Mucosa of descending colon (tissue), 3 donors: Measurements from ENCODE around the gene CDK5R1. TPM values are rescaled to one million over a fixed set of nuclear protein-coding genes. Genes with fewer than 3 reads are reported as not detected.

Experiments
- ATAC-seq: fragments of 200-7000 bp; cut with Tn5 transposase; one replicate; pipeline ENCODE4 v1.9.1; 2020; ENCODE audit warnings: mild to moderate bottlenecking, moderate library complexity
- DNase-seq, 3 donors: peaks; one replicate each; pipeline ENCODE4 v3.0.0-alpha.2; 2020
- H3K36me3 ChIP-seq: fragments of 200-600 bp; one replicate; pipeline ENCODE4 v1.8.0; 2021; ENCODE audit warnings: low read depth, mild to moderate bottlenecking
- H3K4me1 ChIP-seq: fragments of 200-600 bp; one replicate; pipeline ENCODE4 v1.8.0; 2021; ENCODE audit warnings: low read depth, mild to moderate bottlenecking
- H3K4me3 ChIP-seq: fragments of 200-600 bp; one replicate; pipeline ENCODE4 v1.8.0; 2021; ENCODE audit warnings: mild to moderate bottlenecking
- H3K9me3 ChIP-seq: fragments of 200-600 bp; one replicate; pipeline ENCODE4 v1.8.0; 2021; ENCODE audit warnings: mild to moderate bottlenecking
- CTCF ChIP-seq: fragments of 200-600 bp; IDR thresholded peaks from one replicate; pipeline ENCODE4 v1.8.0; 2022; ENCODE audit warnings: antibody characterized with exemption, mild to moderate bottlenecking
- intact Hi-C, 2 donors: fragments of 100-400 bp; cut with DNase I in 1 of 2; cut with micrococcal nuclease in 1 of 2; formaldehyde crosslinking; loops; one replicate each; pipeline versions ENCODE4 v1.11.0 to v1.11.1; 2022; cut with DNase I, micrococcal nuclease
- total RNA-seq, 3 donors: library from RNA; stranded (reverse); fragmentation: NEBNext Ultra II Directional in 2 of 3; extraction: Animal tissue kit (Norgen Biotek cat#: 25700) in 2 of 3; gene quantifications; one replicate each; pipeline versions ENCODE4 v1.2.1 to v1.2.4, GENCODE V29; 2021 to 2023
- donor health status: DM: no; HTN: no; CAD: no; lungs with moderate emphysema.
- donor health status: DM: no; HTN: no; CAD: no.
- donor health status: DM: no; HTN: yes; CAD: no.

The CDK5R1 gene
- total RNA-seq, 3 donors from 2014 or later: 0.72 to 2.1 (median 1.3) TPM

DNA sequence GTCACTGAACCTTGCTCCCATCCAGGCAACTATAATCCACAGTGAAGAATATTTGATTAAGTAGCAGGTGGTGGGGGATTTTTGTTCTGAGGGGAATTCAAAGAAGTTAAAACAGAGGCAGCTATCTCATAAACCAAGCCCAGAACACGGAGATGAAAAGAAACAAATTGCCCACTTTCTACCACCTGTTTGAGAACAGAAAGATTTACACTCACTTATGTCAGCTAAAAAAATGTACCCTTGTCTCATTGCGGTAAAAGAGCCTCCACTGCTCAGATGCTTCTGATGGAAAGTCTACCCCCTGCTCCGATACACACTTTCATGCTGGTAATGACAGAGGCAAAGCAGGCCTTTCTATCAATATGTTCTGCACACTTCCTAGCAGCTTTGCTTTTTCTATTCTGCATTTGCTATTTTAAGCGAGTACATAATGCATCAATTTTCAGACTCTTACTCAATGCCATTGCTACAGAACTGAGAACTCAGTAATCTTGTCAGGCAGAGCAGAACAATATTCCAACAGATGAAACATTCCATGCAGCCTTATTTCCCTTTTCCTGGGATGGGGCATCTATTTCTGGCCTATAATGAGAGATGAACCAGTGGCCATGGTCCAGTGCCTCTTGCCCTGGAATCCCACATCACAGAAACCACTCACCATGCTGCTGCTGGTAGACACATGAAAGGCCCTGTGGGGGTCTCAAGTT, 29.0 kb downstream of the CDK5R1 start:
- no peaks in the 10 kb centered on the region for H3K9me3 ChIP-seq
- ATAC-seq: no peak
- TF ChIP-seq CTCF: no peak
- no peak overlapping the region for H3K4me3 ChIP-seq
- peaks cover 13% of the 10 kb centered on the region for H3K4me1 ChIP-seq
- no peak for DNase-seq
- intact Hi-C loops: no loop called here
- no peaks in the 10 kb centered on the region for H3K36me3 ChIP-seq

GRCh38 chr17:32516450-32516849, 29.7 kb downstream of the CDK5R1 start:
- no peaks in the 10 kb centered on the region for H3K36me3 ChIP-seq
- H3K4me1 ChIP-seq: peaks cover 13% of the 10 kb centered on the region
- DNase-seq (no peak), ATAC-seq (no peak)
- intact Hi-C loops: no loop called here
- TF ChIP-seq CTCF: no peak
- H3K9me3 ChIP-seq: no peaks in the 10 kb centered on the region
- no peak overlapping the region for H3K4me3 ChIP-seq

- Histone ChIP-seq H3K4me3 (no peak overlapping the region), H3K9me3 (no peaks in the 10 kb centered on the region), H3K36me3 (no peaks in the 10 kb centered on the region), H3K4me1 (peaks cover 13% of the 10 kb centered on the region)
- no peak for ATAC-seq
- DNase-seq: no peak
- no peak for TF ChIP-seq CTCF
- intact Hi-C loops: no loop called here
Observed at GRCh38 chr17:32516940-32517701, 30.3 kb downstream of the CDK5R1 start.

DNA sequence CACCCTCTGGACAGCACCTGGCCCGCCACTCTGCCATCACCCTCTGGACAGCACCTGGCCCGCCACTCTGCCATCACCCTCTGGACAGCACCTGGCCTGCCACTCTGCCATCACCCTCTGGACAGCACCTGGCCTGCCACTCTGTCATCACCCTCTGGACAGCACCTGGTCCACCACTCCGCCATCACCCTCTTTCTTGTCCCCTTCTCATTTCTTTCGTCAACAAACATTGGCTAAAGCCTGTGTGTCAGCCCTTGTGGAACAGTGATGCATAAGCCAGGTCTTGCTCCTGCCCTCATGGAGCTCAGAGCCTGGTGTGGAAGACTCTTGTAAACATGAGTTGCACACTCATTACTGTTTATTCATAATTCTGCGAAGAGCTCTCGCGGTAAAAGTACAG, 31.2 kb downstream of the CDK5R1 start:
- no peak overlapping the region for H3K4me3 ChIP-seq
- no peaks in the 10 kb centered on the region for H3K36me3 ChIP-seq
- peaks cover 13% of the 10 kb centered on the region for H3K4me1 ChIP-seq
- intact Hi-C loops: no loop called here
- H3K9me3 ChIP-seq: no peaks in the 10 kb centered on the region
- DNase-seq (no peak), ATAC-seq (no peak)
- TF ChIP-seq CTCF: no peak

DNA sequence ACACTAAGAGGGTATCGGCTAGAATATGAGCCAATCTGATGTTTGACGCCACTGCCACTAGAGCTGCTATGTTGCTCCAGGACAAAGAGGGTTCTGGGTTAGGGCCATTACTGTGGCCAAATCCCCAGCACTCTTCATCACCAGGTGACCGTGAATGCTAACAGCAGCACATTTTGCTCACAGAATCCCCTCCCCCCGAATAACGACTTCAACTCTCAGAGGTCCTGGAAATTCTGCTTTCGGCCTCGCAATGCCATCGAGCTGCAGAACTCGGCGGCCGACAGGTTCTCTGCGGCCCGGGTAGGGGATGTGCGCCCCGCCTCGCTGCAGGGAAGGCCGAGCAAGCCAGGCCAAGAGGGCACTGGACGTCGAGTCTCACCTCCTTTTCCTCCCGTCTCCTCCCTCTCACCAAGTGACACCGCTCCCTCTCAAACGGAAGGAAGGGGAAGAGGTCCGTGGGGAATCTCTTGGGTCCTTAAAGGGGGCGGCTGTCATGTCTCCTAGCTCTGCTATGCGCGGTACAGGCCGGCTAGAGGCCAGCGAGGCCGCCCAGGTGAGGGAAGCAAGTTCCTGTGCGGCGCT, 31.9 kb downstream of the CDK5R1 start:
- H3K4me1 ChIP-seq: peaks cover 13% of the 10 kb centered on the region
- H3K36me3 ChIP-seq: no peaks in the 10 kb centered on the region
- H3K4me3 ChIP-seq: no peak overlapping the region
- DNase-seq (no peak), ATAC-seq (no peak)
- H3K9me3 ChIP-seq: no peaks in the 10 kb centered on the region
- intact Hi-C loops: no loop called here
- no peak for TF ChIP-seq CTCF
